Coronary artery (tissue), 2 donors: ENCODE measurements around the gene PKIB.

Experiments
- DNase-seq: peaks from one replicate; pipeline ENCODE4 v3.0.0-alpha.2; 2017; ENCODE audit warnings: low spot score
- H3K27ac ChIP-seq, 2 donors: fragments of 200-600 bp; sonication (generic); one replicate each; pipeline ENCODE4 v1.5.1; 2016 to 2019
- H3K4me3 ChIP-seq: fragments of 200-600 bp; sonication (generic); 2 replicates; pipeline ENCODE4 v1.5.1; 2016; ENCODE audit warnings: mild to moderate bottlenecking, moderate library complexity
- TF ChIP-seq, protein P1 (sequence below): fragments of 200-600 bp; sonication (generic); IDR thresholded peaks from one replicate; pipeline ENCODE4 v1.5.1; 2019; ENCODE audit warnings: antibody characterized with exemption

Gene PKIB

GRCh38 chr6:122719176-122719575 is 109.0 kb downstream of the PKIB start:
- no peak overlapping the region for H3K4me3 ChIP-seq
- no peak for DNase-seq
- H3K27ac ChIP-seq: no peak overlapping the region
- TF ChIP-seq, protein P1, sequence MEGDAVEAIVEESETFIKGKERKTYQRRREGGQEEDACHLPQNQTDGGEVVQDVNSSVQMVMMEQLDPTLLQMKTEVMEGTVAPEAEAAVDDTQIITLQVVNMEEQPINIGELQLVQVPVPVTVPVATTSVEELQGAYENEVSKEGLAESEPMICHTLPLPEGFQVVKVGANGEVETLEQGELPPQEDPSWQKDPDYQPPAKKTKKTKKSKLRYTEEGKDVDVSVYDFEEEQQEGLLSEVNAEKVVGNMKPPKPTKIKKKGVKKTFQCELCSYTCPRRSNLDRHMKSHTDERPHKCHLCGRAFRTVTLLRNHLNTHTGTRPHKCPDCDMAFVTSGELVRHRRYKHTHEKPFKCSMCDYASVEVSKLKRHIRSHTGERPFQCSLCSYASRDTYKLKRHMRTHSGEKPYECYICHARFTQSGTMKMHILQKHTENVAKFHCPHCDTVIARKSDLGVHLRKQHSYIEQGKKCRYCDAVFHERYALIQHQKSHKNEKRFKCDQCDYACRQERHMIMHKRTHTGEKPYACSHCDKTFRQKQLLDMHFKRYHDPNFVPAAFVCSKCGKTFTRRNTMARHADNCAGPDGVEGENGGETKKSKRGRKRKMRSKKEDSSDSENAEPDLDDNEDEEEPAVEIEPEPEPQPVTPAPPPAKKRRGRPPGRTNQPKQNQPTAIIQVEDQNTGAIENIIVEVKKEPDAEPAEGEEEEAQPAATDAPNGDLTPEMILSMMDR: no peak

- no peak for DNase-seq
- TF ChIP-seq, protein P1: no peak
- H3K4me3 ChIP-seq: no peak overlapping the region
- H3K27ac ChIP-seq: no peak overlapping the region
Measured at GRCh38 chr6:122722746-122723145, 112.5 kb downstream of the PKIB start.

GRCh38 chr6:122726649-122727048 is 116.4 kb downstream of the PKIB start:
- Histone ChIP-seq H3K27ac (no peak overlapping the region), H3K4me3 (no peak overlapping the region)
- TF ChIP-seq, protein P1: no peak
- DNase-seq: no peak

DNA sequence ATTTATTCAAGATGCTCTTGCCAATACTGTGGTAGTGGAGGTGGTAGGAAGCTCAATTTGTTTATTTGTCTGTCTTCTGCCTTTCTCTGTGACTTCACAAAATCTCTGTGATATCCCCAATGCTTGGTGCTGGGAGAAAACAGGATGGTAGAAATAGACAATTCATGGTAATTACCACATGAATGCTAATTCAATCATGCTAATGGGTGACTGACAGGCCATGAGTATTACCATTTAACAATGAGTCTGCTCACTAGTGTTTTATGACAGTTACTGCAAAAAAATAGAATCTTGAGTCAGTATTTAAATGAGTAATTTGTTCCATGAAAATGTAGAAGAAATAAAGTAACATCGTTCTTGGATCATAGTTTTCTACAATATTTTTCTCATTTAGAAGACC is 117.0 kb downstream of the PKIB start:
- TF ChIP-seq, protein P1: no peak
- Histone ChIP-seq H3K4me3 (no peak overlapping the region), H3K27ac (no peak overlapping the region)
- no peak for DNase-seq

DNA sequence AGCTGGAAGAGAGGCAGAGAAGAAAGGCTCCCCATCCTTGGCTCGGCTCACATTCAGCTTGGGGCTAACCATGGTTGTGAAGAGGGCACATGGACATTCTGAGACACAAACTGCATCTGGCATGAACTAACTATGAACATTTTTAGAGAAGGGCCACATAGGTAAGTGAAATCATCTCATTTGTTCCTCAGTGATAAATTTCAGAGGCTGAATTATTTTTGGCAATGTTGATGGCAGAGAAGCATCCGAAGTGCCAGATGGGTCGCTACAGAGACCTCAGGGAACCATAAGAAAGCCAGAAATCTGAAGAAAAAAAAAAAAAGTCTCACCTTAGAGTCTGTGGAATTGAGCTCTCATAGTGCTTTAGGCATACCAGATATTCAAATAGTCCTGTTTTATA is 120.1 kb downstream of the PKIB start:
- H3K27ac ChIP-seq: no peak overlapping the region
- TF ChIP-seq, protein P1: no peak
- no peak for DNase-seq
- H3K4me3 ChIP-seq: no peak overlapping the region

- DNase-seq: no peak
- TF ChIP-seq, protein P1: peak; percentile 61
- H3K4me3 ChIP-seq: no peak overlapping the region
- no peak overlapping the region for H3K27ac ChIP-seq
Measured at GRCh38 chr6:122730775-122731386, 120.7 kb downstream of the PKIB start.

GRCh38 chr6:122733259-122733658 is 123.1 kb downstream of the PKIB start:
- TF ChIP-seq, protein P1: no peak
- H3K4me3 ChIP-seq: no peak overlapping the region
- H3K27ac ChIP-seq: no peak overlapping the region
- DNase-seq: no peak
